Thyroid gland (tissue), 4 donors: ENCODE measurements around the gene SLC23A2. TPM values are rescaled to one million over a fixed set of nuclear protein-coding genes. Genes with fewer than 3 reads are reported as not detected.
"Not testable (repeated sequence)": the region's sequence is repeated elsewhere in the genome, so short reads cannot be mapped to it uniquely, and the experiment has no call there.

Experiments used
- DNase-seq, 2 donors: peaks; one replicate each; pipeline ENCODE4 v3.0.0-alpha.2; 2019
- H3K27ac ChIP-seq, 3 donors: fragments of 200-600 bp; sonication (generic); 1 replicate in 2 of 3; 2 replicates in 1 of 3; pipeline ENCODE4 v1.5.1; 2016 to 2019; ENCODE audit warnings: mild to moderate bottlenecking in 1 of 3, moderate library complexity in 1 of 3
- H3K27me3 ChIP-seq: fragments of 200-600 bp; sonication (generic); one replicate; pipeline ENCODE4 v1.5.1; 2019
- H3K36me3 ChIP-seq, 2 donors: fragments of 200-600 bp; sonication (generic); one replicate each; pipeline ENCODE4 v1.5.1; 2016 to 2019
- H3K4me1 ChIP-seq, 2 donors: fragments of 200-600 bp; sonication (generic); one replicate each; pipeline ENCODE4 v1.5.1; 2017 to 2019
- H3K4me3 ChIP-seq, 3 donors: fragments of 200-600 bp; sonication (generic); replicated peaks in 1 of 3; 1 replicate in 2 of 3; 2 replicates in 1 of 3; pipeline ENCODE4 v1.5.1; 2016; ENCODE audit warnings: mild to moderate bottlenecking in 1 of 3
- H3K9me3 ChIP-seq: fragments of 200-600 bp; sonication (generic); one replicate; pipeline ENCODE4 v1.5.1; 2017
- POLR2A ChIP-seq, 2 donors: fragments of 450-650 bp; IDR thresholded peaks; one replicate each; pipeline ENCODE4 v1.6.1; 2017; ENCODE audit warnings: antibody characterized with exemption in 2 of 2, mild to moderate bottlenecking in 2 of 2, moderate library complexity in 1 of 2
- WGBS, 2 donors: methylation state at CpG; one replicate each; pipeline ENCODE4 v1.1.5; 2017; 5-methylcytosine and 5-hydroxymethylcytosine counted together
- intact Hi-C: fragments of 100-400 bp; cut with DNase I; formaldehyde crosslinking; loops from one replicate; pipeline ENCODE4 v1.15.1; 2023
- total RNA-seq, 4 donors: library from RNA; depleted of rRNA; stranded (reverse); fragments of >200 nt; gene quantifications; one replicate each; pipeline ENCODE4 v1.2.3, GENCODE V29; 2016
- TF ChIP-seq, protein P1 (sequence below), 6 experiments: fragments of 200-600 bp in 3 of 6; fragments of 450-650 bp in 3 of 6; sonication (generic) in 3 of 6; IDR thresholded peaks; one replicate each; pipeline ENCODE4 v1.5.1; 2016 to 2019; ENCODE audit warnings: antibody characterized with exemption in 6 of 6, mild to moderate bottlenecking in 2 of 6, inconsistent platforms in 1 of 6, moderate library complexity in 1 of 6

SLC23A2 gene
- total RNA-seq, 4 donors from 2014 or later: 36.3 to 67.1 (median 53.7) TPM

DNA sequence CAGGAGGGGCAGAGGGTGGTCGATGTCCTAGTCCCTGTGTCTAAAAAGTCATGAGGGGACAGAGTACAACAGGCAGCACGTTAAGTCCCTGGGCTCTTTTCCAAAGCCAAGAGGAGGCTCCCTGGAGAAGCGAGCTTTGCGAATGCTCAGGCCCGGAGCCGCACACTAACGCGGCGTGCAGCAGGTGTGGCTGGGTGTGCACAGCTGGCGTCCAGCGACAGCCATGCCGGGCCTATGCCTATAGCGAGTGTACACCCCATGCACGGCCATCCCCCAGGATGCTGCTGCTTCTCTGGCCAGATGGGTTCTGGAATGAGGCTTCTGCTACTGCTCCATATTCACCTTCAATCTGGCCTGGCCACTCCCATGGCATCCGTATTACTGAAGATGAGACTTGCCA, 148.3 kb downstream of the SLC23A2 start:
- Histone ChIP-seq H3K9me3 (no peaks in the 10 kb centered on the region), H3K4me3 (no peak overlapping the region), H3K27ac (no peak overlapping the region), H3K36me3 (peaks cover 2 to 21% of the 10 kb centered on the region in 2 donors), H3K27me3 (no peaks in the 10 kb centered on the region), H3K4me1 (no peaks in the 10 kb centered on the region)
- intact Hi-C loops: no loop called here
- no peak for DNase-seq
- TF ChIP-seq, protein P1, sequence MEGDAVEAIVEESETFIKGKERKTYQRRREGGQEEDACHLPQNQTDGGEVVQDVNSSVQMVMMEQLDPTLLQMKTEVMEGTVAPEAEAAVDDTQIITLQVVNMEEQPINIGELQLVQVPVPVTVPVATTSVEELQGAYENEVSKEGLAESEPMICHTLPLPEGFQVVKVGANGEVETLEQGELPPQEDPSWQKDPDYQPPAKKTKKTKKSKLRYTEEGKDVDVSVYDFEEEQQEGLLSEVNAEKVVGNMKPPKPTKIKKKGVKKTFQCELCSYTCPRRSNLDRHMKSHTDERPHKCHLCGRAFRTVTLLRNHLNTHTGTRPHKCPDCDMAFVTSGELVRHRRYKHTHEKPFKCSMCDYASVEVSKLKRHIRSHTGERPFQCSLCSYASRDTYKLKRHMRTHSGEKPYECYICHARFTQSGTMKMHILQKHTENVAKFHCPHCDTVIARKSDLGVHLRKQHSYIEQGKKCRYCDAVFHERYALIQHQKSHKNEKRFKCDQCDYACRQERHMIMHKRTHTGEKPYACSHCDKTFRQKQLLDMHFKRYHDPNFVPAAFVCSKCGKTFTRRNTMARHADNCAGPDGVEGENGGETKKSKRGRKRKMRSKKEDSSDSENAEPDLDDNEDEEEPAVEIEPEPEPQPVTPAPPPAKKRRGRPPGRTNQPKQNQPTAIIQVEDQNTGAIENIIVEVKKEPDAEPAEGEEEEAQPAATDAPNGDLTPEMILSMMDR (IDR thresholded peaks at IDR 0.05): no peak
- no peak for TF ChIP-seq POLR2A (IDR thresholded peaks at IDR 0.05)
- 95 to 97% methylated on average over 15 of the region's 15 CpGs for WGBS, 2 donors

DNA sequence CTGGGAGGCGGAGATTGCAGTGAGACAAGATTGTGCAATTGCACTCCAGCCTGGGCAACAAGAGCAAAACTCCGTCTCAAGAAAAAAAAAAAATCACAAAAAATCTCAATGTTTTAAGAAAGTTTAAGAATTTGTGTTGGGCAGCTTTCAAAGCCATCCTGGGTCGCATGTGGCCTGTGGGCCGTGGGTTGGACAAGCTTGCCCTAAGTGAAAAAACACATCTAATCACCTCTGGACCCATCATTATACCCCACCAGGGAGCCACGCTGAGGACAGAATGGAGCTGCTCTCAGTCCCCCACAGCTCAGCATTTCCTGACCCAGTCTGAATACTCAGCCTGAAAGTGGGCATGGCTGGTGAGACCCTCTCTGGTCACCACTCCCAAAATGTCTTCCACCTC, 150.3 kb downstream of the SLC23A2 start:
- no peak overlapping the region for H3K4me3 ChIP-seq
- no peak for DNase-seq
- TF ChIP-seq POLR2A (IDR thresholded peaks at IDR 0.05): no peak
- TF ChIP-seq, protein P1 (IDR thresholded peaks at IDR 0.05): no peak
- 94% methylated on average over 5 of the region's 5 CpGs for WGBS, 2 donors
- intact Hi-C loops: no loop called here
- H3K9me3 ChIP-seq: no peaks in the 10 kb centered on the region
- H3K36me3 ChIP-seq: peaks cover 0 to 15% of the 10 kb centered on the region in 2 donors
- H3K27me3 ChIP-seq: no peaks in the 10 kb centered on the region
- H3K27ac ChIP-seq: no peak overlapping the region
- no peaks in the 10 kb centered on the region for H3K4me1 ChIP-seq

DNA sequence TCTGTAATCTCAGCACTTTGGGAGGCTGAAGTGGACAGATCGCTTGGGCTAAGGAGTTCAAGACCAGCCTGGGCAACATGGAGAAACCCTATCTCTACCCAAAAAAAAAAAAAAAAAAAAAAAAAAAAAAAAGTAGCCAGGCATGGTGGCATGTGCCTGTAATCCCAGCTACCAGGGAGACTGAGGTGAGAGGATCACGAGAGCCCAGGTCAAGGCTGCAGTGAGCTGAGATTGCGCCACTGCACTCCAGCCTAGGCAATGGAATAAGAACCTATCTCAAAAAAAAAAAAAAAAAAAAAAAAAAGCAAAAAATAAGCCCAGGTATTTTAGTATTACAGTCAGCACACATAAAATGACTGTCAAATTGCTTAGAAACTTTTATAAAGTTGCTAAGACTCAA, 152.5 kb downstream of the SLC23A2 start:
- intact Hi-C loops, H3K27me3 ChIP-seq, H3K27ac ChIP-seq, H3K9me3 ChIP-seq, H3K4me3 ChIP-seq, DNase-seq, H3K4me1 ChIP-seq, H3K36me3 ChIP-seq: not testable (repeated sequence)
- 95 to 96% methylated on average over 3 of the region's 3 CpGs for WGBS, 2 donors

DNA sequence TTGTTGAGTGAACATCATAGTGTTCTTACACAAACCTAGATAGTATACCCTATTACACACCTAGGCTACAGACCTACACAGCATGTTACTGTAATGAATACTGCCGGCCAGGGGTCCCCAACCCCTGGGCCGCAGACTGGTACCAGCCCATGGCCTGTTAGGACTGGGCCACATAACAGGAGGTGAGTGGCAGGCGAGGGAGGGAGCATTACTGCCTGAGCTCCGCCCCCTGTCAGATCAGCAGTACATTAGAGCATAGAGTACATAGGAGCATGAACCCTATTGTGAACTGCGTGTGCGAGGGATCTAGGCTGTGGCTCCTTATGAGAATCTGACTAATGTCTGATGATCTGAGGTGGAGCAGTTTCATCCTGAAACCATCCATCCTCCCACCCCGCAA, 153.3 kb downstream of the SLC23A2 start:
- no peak overlapping the region for H3K4me3 ChIP-seq
- 82 to 87% methylated on average over 7 of the region's 7 CpGs for WGBS, 2 donors
- H3K36me3 ChIP-seq: peaks cover 0 to 3% of the 10 kb centered on the region in 2 donors
- no peaks in the 10 kb centered on the region for H3K27me3 ChIP-seq
- TF ChIP-seq, protein P1 (IDR thresholded peaks at IDR 0.05): no peak
- no peak for TF ChIP-seq POLR2A (IDR thresholded peaks at IDR 0.05)
- intact Hi-C loops: no loop called here
- no peak for DNase-seq
- H3K27ac ChIP-seq: no peak overlapping the region
- H3K9me3 ChIP-seq: no peaks in the 10 kb centered on the region
- H3K4me1 ChIP-seq: no peaks in the 10 kb centered on the region

DNA sequence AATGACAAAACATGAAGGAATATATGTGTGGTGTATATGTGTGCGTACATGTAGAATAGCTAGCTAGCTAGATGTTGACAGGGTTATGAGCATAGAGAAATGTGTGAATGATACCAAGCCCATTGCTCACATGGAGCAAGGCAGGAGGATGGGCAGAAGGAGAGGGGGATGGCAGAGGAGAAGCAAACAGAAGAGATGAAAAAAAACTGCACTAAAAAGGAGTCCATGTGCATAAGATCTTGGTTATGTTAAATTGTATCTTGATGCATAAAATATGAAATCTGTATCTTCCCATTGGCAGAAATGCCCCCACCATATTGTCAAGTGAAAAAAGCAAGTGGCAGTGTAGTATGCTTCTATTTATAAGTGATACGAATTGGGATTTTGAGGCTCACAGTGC, 154.5 kb downstream of the SLC23A2 start:
- no peak for TF ChIP-seq POLR2A (IDR thresholded peaks at IDR 0.05)
- TF ChIP-seq, protein P1 (IDR thresholded peaks at IDR 0.05): no peak
- intact Hi-C loops: no loop called here

More for the DNA sequence above, 154.5 kb downstream of the SLC23A2 start:
- Histone ChIP-seq H3K27me3 (no peaks in the 10 kb centered on the region), H3K4me1 (no peaks in the 10 kb centered on the region), H3K4me3 (no peak overlapping the region), H3K27ac (no peak overlapping the region), H3K9me3 (no peaks in the 10 kb centered on the region), H3K36me3 (no peaks in the 10 kb centered on the region)
- DNase-seq: no peak
- WGBS, 2 donors: 93 to 98% methylated on average over 2 of the region's 2 CpGs
